ENCODE measurements around the gene IFNA4. TPM values are rescaled to one million over a fixed set of nuclear protein-coding genes. Genes with fewer than 3 reads are reported as not detected.
"Not testable (repeated sequence)": the region's sequence is repeated elsewhere in the genome, so short reads cannot be mapped to it uniquely, and the experiment has no call there.

The IFNA4 gene
- total RNA-seq, 4 donors from 2014 or later = not detected

DNA sequence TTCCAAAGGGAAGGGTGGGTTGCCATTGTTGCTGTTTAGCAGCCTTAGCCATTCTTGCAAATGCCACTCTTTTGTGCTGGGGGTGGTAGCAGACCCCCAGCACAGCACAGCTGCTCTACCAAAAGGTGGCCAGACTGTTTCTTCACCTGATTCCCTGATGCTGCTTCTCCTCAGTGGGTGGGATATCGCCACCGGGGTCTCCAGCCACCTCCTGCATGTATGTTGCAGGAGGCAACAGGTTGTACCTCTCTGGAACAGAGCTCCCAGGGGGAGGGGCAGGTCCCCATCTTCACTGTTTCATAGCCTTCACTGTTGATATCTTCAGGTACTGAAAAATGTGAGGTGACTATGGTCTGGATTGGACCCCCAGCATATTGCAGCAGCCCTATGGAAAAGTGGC lies 23.4 kb upstream of the IFNA4 start:
- intact Hi-C loops (cut with DNase I; ENCODE audit: low total_unique reads); H3K9me3 ChIP-seq; DNase-seq; H3K27ac ChIP-seq; H3K4me3 ChIP-seq; H3K36me3 ChIP-seq; H3K27me3 ChIP-seq; H3K4me1 ChIP-seq: not testable (repeated sequence)

- Histone ChIP-seq H3K27me3 (no peaks in the 10 kb centered on the region), H3K4me1 (no peaks in the 10 kb centered on the region), H3K27ac (no peak overlapping the region), H3K9me3 (no peaks in the 10 kb centered on the region), H3K36me3 (no peaks in the 10 kb centered on the region), H3K4me3 (no peak overlapping the region)
- no peak for TF ChIP-seq POLR2A (IDR thresholded peaks at IDR 0.05)
- TF ChIP-seq, protein P1, sequence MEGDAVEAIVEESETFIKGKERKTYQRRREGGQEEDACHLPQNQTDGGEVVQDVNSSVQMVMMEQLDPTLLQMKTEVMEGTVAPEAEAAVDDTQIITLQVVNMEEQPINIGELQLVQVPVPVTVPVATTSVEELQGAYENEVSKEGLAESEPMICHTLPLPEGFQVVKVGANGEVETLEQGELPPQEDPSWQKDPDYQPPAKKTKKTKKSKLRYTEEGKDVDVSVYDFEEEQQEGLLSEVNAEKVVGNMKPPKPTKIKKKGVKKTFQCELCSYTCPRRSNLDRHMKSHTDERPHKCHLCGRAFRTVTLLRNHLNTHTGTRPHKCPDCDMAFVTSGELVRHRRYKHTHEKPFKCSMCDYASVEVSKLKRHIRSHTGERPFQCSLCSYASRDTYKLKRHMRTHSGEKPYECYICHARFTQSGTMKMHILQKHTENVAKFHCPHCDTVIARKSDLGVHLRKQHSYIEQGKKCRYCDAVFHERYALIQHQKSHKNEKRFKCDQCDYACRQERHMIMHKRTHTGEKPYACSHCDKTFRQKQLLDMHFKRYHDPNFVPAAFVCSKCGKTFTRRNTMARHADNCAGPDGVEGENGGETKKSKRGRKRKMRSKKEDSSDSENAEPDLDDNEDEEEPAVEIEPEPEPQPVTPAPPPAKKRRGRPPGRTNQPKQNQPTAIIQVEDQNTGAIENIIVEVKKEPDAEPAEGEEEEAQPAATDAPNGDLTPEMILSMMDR (IDR thresholded peaks at IDR 0.05) = no peak
- intact Hi-C loops (cut with DNase I; ENCODE audit: low total_unique reads) = no loop called here
- DNase-seq = no peak
These were observed 22.9 kb upstream of the IFNA4 start for GRCh38 chr9:21210311-21210710.

- H3K4me3 ChIP-seq; H3K27ac ChIP-seq; H3K9me3 ChIP-seq; H3K36me3 ChIP-seq; intact Hi-C loops (cut with DNase I; ENCODE audit: low total_unique reads); H3K27me3 ChIP-seq; H3K4me1 ChIP-seq; DNase-seq: not testable (repeated sequence)
These were observed 19.7 kb upstream of the IFNA4 start, which contains the start of gene IFNA10 for GRCh38 chr9:21207043-21207442. Gene IFNA10, minus strand, starts transcription at chr9:21207143. Its CDS starts 46 bp downstream, at chr9:21207097.

DNA sequence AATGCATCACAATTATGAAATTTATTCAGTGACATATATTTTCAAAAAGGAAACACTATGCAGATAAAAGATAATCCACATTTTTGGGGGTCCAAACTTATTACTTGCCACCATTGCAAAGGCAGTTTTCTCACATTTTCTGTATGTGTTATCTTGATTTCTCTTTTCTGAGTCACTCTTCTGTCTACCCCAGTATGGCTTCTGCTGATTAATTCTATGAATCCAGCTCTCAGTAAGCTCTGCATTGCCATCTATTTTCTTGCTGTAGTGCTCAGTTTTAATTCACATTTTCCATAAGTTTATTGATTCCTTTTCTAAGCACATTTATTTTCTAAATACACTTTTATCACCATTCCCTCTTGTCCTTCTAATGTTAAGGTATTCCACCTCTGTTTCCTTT lies 17.8 kb upstream of the IFNA4 start:
- Histone ChIP-seq H3K27ac (no peak overlapping the region), H3K4me1 (no peaks in the 10 kb centered on the region), H3K4me3 (no peak overlapping the region), H3K27me3 (no peaks in the 10 kb centered on the region), H3K9me3 (no peaks in the 10 kb centered on the region), H3K36me3 (no peaks in the 10 kb centered on the region)
- DNase-seq = no peak
- TF ChIP-seq, protein P1 (IDR thresholded peaks at IDR 0.05) = no peak
- TF ChIP-seq POLR2A (IDR thresholded peaks at IDR 0.05) = no peak
- intact Hi-C loops (cut with DNase I; ENCODE audit: low total_unique reads) = no loop called here

DNA sequence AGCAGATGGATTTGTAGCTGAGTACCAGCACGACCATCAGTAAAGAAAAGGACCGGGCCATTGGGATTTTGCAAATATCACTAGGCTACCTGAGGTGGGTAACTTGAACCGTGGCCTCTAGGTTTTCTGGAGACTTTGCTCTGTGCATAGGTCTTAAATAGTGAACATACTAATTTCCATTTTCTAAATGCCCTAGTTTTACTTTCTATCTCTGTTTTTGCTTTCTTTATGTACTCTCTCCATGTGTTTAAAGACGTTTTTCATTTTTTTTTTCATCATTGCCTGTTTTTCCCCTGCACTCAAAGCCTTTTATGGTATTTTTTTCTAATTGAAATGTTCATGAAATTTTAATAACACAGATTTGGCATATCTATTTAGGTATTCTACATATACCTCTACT lies 14.7 kb upstream of the IFNA4 start, which contains the start of gene IFNA7:
IFNA7 (minus strand) TSS at position 101 of the 400 bp plus-strand sequence; CDS start at position 61, 40 bp downstream.
- DNase-seq; H3K27me3 ChIP-seq; H3K36me3 ChIP-seq; H3K4me3 ChIP-seq; H3K4me1 ChIP-seq; H3K9me3 ChIP-seq; H3K27ac ChIP-seq; intact Hi-C loops (cut with DNase I; ENCODE audit: low total_unique reads): not testable (repeated sequence)

- intact Hi-C loops (cut with DNase I; ENCODE audit: low total_unique reads); H3K4me3 ChIP-seq; DNase-seq; H3K4me1 ChIP-seq; H3K9me3 ChIP-seq; H3K27ac ChIP-seq; H3K36me3 ChIP-seq; H3K27me3 ChIP-seq: not testable (repeated sequence)
- TF ChIP-seq, protein P1 (IDR thresholded peaks at IDR 0.05) = peak in 2 of 4 experiments; percentile 23 to 27
These were observed 7.7 kb upstream of the IFNA4 start for GRCh38 chr9:21194867-21195776.

- H3K4me1 ChIP-seq; intact Hi-C loops (cut with DNase I; ENCODE audit: low total_unique reads); H3K36me3 ChIP-seq; H3K27me3 ChIP-seq; H3K27ac ChIP-seq; DNase-seq; H3K9me3 ChIP-seq; H3K4me3 ChIP-seq: not testable (repeated sequence)
These were observed 4.3 kb downstream of the IFNA4 start for GRCh38 chr9:21182810-21183736.
